ENCODE data around the gene GLP1R. TPM values are rescaled to one million over a fixed set of nuclear protein-coding genes. Genes with fewer than 3 reads are reported as not detected.

The GLP1R gene
- total and polyA plus RNA-seq, 5 donors from 2014 or later = not detected

DNA sequence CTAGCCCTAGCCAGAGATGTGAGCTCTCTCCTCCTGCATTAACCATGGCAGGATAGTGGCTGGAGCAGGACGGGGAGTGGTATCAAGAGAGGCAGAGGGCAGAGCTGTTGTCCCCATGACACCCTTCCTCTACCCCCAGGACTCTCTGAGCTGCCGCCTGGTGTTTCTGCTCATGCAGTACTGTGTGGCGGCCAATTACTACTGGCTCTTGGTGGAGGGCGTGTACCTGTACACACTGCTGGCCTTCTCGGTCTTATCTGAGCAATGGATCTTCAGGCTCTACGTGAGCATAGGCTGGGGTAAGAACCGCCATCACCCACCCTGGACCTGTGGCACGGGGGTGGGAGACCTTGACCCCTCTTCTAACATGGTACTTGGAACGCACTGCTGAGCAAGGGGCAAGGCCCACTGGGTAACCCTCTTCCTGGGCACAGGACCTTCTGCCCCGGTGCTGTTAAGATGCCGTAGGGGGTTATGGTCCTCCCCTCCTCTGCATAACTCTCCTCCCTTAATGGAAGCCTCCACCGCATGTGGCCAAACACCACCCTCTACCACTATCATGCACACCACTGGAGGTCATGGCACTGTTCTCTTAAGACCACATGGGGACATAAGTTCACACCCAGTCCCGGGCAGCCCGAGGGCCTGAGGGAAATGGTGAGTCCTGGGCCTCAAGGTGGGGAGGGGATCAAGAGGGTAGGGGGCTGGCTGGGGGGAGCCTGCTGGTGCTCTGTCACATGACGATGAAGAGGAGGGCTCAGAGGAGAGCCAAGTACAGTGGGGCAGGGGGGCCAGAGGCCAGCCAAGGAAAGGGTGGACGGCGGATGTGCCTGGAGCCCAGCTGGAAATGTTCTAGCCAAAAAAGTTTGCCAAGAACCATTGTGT is 25.1 kb downstream of the GLP1R start:
- H3K36me3 Mint-ChIP-seq = no peaks in the 10 kb centered on the region
- DNase-seq = no peak

GRCh38 chr6:39074486-39074885 is 25.9 kb downstream of the GLP1R start:
- Histone ChIP-seq H3K4me3 (ENCODE audit: low read depth, low read length) (no peak overlapping the region), H3K27me3 (ENCODE audit: control insufficient read depth, insufficient read depth, low read length) (no peaks in the 10 kb centered on the region), H3K4me1 (ENCODE audit: control insufficient read depth, insufficient read depth, low read length, poor library complexity, severe bottlenecking) (no peaks in the 10 kb centered on the region), H3K9me3 (ENCODE audit: control insufficient read depth in 2 of 2, low read length in 2 of 2) (no peaks in the 10 kb centered on the region), H3K36me3 (ENCODE audit: control insufficient read depth, insufficient read depth, low read length) (no peaks in the 10 kb centered on the region), H3K27ac (ENCODE audit: insufficient read depth, low read length, poor library complexity, severe bottlenecking) (no peak overlapping the region)
- no peak overlapping the region for H3K27ac Mint-ChIP-seq
- ATAC-seq (ENCODE audit: low read depth in 2 of 2) (no peak), DNase-seq (no peak)
- H3K9me3 Mint-ChIP-seq = no peaks in the 10 kb centered on the region
- no peaks in the 10 kb centered on the region for H3K36me3 Mint-ChIP-seq
- H3K4me3 Mint-ChIP-seq = no peak overlapping the region
- H3K27me3 Mint-ChIP-seq = peaks cover 4% of the 10 kb centered on the region
- no peaks in the 10 kb centered on the region for H3K4me1 Mint-ChIP-seq

More for the DNA sequence above, 25.1 kb downstream of the GLP1R start:
- no peaks in the 10 kb centered on the region for H3K27me3 ChIP-seq (ENCODE audit: control insufficient read depth, insufficient read depth, low read length)
- Mint-ChIP-seq H3K4me3 (no peak overlapping the region), H3K27ac (no peak overlapping the region), H3K9me3 (no peaks in the 10 kb centered on the region), H3K4me1 (no peaks in the 10 kb centered on the region), H3K27me3 (peaks cover 4% of the 10 kb centered on the region)
- no peak for ATAC-seq (ENCODE audit: low read depth in 2 of 2)
- no peak overlapping the region for H3K27ac ChIP-seq (ENCODE audit: insufficient read depth, low read length, poor library complexity, severe bottlenecking)
- H3K36me3 ChIP-seq (ENCODE audit: control insufficient read depth, insufficient read depth, low read length) = no peaks in the 10 kb centered on the region
- H3K9me3 ChIP-seq (ENCODE audit: control insufficient read depth in 2 of 2, low read length in 2 of 2) = no peaks in the 10 kb centered on the region
- H3K4me1 ChIP-seq (ENCODE audit: control insufficient read depth, insufficient read depth, low read length, poor library complexity, severe bottlenecking) = no peaks in the 10 kb centered on the region
- H3K4me3 ChIP-seq (ENCODE audit: low read depth, low read length) = no peak overlapping the region

DNA sequence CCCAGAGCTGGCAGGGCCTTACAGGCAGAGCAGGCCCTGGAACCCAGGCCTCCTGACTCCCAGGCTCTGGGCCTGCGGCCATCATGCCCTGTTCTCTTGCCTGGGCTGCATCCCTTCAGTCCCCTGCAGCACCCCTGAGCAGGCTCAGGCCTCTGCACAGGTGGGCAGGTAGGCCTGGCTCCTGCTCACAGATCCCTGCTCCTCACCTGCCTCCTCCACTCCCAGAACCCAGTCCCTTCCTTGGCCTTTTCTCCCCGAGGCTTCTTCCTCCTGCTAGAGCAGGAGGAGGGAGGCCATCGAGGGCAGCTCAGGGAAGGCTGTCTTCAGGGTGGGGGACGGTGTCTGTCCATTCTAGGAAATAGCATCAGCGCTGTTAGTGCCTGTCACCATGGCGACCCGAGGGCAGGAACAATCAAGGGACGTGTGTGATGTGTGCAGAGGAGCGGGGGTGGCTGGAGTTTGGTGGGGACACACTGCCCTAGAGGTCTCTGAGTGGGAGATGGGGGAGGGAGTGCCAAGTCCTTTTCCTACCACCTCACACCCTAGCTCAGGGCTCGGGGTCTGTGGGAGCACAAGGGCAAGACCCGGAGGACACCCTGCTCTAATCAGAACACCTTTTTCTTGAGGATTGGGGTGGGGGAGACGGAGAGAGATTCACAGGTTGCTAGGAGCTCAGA is 26.6 kb downstream of the GLP1R start:
- Mint-ChIP-seq H3K36me3 (no peaks in the 10 kb centered on the region), H3K4me1 (no peaks in the 10 kb centered on the region), H3K27ac (no peak overlapping the region), H3K4me3 (peak overlapping the region in 1 of 4 donors; percentile 33), H3K9me3 (no peaks in the 10 kb centered on the region), H3K27me3 (peaks cover 4% of the 10 kb centered on the region)
- no peak for DNase-seq
- H3K9me3 ChIP-seq (ENCODE audit: control insufficient read depth in 2 of 2, low read length in 2 of 2) = no peaks in the 10 kb centered on the region
- H3K4me3 ChIP-seq (ENCODE audit: low read depth, low read length) = no peak overlapping the region
- no peaks in the 10 kb centered on the region for H3K4me1 ChIP-seq (ENCODE audit: control insufficient read depth, insufficient read depth, low read length, poor library complexity, severe bottlenecking)
- no peaks in the 10 kb centered on the region for H3K27me3 ChIP-seq (ENCODE audit: control insufficient read depth, insufficient read depth, low read length)
- H3K36me3 ChIP-seq (ENCODE audit: control insufficient read depth, insufficient read depth, low read length) = no peaks in the 10 kb centered on the region
- ATAC-seq (ENCODE audit: low read depth in 2 of 2) = no peak
- H3K27ac ChIP-seq (ENCODE audit: insufficient read depth, low read length, poor library complexity, severe bottlenecking) = no peak overlapping the region

GRCh38 chr6:39075807-39076622 is 27.4 kb downstream of the GLP1R start:
- Mint-ChIP-seq H3K27ac (no peak overlapping the region), H3K4me1 (no peaks in the 10 kb centered on the region), H3K36me3 (no peaks in the 10 kb centered on the region), H3K27me3 (peaks cover 4% of the 10 kb centered on the region), H3K4me3 (no peak overlapping the region), H3K9me3 (no peaks in the 10 kb centered on the region)
- Histone ChIP-seq H3K27me3 (ENCODE audit: control insufficient read depth, insufficient read depth, low read length) (no peaks in the 10 kb centered on the region), H3K9me3 (ENCODE audit: control insufficient read depth in 2 of 2, low read length in 2 of 2) (no peaks in the 10 kb centered on the region), H3K4me1 (ENCODE audit: control insufficient read depth, insufficient read depth, low read length, poor library complexity, severe bottlenecking) (no peaks in the 10 kb centered on the region), H3K27ac (ENCODE audit: insufficient read depth, low read length, poor library complexity, severe bottlenecking) (no peak overlapping the region), H3K36me3 (ENCODE audit: control insufficient read depth, insufficient read depth, low read length) (no peaks in the 10 kb centered on the region), H3K4me3 (ENCODE audit: low read depth, low read length) (no peak overlapping the region)
- DNase-seq (no peak), ATAC-seq (ENCODE audit: low read depth in 2 of 2) (no peak)

DNA sequence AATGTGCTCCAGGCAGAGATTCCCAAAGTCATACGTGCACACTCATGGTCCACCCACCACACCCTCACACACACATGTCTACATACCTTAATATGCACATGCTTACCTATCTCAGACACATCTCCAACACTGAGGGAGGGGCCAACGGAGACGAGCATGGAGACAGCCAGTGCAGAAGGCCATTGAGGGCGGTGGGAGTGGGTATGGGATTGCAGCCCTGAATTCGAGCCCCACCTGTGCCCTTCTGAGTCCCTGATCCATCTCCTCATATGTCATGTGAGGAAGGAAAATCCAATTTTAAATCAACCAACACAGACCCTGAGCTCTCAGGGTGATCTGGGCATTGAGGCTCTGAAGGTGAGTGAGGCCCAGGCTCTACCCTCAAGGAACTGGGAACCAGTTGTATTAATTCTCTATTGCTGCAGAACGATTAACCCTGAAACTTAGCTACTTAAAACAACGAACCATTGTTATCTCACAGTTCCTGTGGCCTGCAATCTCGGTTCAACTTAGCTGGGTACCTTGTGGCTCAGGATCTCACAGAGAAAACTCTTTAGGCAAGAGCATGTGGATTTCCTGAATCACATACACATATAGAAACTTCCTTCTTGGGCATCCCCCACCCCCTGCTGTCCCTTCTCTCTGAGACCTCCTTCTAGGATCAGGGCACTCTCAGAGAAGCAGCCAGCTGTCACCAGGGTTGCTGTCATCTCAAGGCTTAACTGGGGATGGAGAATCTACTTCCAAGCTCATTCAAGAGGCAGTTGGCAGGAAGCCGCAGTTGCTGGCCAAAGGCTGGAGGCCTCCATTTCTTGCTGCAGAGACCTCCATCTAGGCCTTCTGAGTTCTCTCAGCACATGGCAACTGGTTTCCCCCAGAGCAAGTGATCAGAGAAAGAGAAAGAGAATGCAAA is 28.3 kb downstream of the GLP1R start:
- H3K36me3 Mint-ChIP-seq = no peaks in the 10 kb centered on the region
- Histone ChIP-seq H3K36me3 (ENCODE audit: control insufficient read depth, insufficient read depth, low read length) (no peaks in the 10 kb centered on the region), H3K27me3 (ENCODE audit: control insufficient read depth, insufficient read depth, low read length) (no peaks in the 10 kb centered on the region), H3K9me3 (ENCODE audit: control insufficient read depth in 2 of 2, low read length in 2 of 2) (no peaks in the 10 kb centered on the region), H3K27ac (ENCODE audit: insufficient read depth, low read length, poor library complexity, severe bottlenecking) (no peak overlapping the region), H3K4me1 (ENCODE audit: control insufficient read depth, insufficient read depth, low read length, poor library complexity, severe bottlenecking) (no peaks in the 10 kb centered on the region), H3K4me3 (ENCODE audit: low read depth, low read length) (no peak overlapping the region)
- H3K27ac Mint-ChIP-seq = no peak overlapping the region
- peaks cover 4% of the 10 kb centered on the region for H3K27me3 Mint-ChIP-seq
- H3K4me1 Mint-ChIP-seq = no peaks in the 10 kb centered on the region
- H3K4me3 Mint-ChIP-seq = no peak overlapping the region
- ATAC-seq (ENCODE audit: low read depth in 2 of 2) (no peak), DNase-seq (no peak)
- no peaks in the 10 kb centered on the region for H3K9me3 Mint-ChIP-seq

GRCh38 chr6:39077882-39078594 is 29.5 kb downstream of the GLP1R start:
- Mint-ChIP-seq H3K9me3 (no peaks in the 10 kb centered on the region), H3K36me3 (no peaks in the 10 kb centered on the region), H3K4me1 (no peaks in the 10 kb centered on the region), H3K4me3 (no peak overlapping the region), H3K27me3 (peaks cover 4% of the 10 kb centered on the region), H3K27ac (no peak overlapping the region)
- H3K27ac ChIP-seq (ENCODE audit: insufficient read depth, low read length, poor library complexity, severe bottlenecking) = no peak overlapping the region
- H3K4me3 ChIP-seq (ENCODE audit: low read depth, low read length) = no peak overlapping the region
- no peaks in the 10 kb centered on the region for H3K9me3 ChIP-seq (ENCODE audit: control insufficient read depth in 2 of 2, low read length in 2 of 2)
- no peak for ATAC-seq (ENCODE audit: low read depth in 2 of 2)
- no peaks in the 10 kb centered on the region for H3K27me3 ChIP-seq (ENCODE audit: control insufficient read depth, insufficient read depth, low read length)
- DNase-seq = no peak
- H3K36me3 ChIP-seq (ENCODE audit: control insufficient read depth, insufficient read depth, low read length) = no peaks in the 10 kb centered on the region
- H3K4me1 ChIP-seq (ENCODE audit: control insufficient read depth, insufficient read depth, low read length, poor library complexity, severe bottlenecking) = no peaks in the 10 kb centered on the region
